Natural killer cell (primary cell): ENCODE measurements around the gene SLC25A47. TPM values are rescaled to one million over a fixed set of nuclear protein-coding genes. Genes with fewer than 3 reads are reported as not detected.

Experiments
- ATAC-seq, 3 donors: fragments of 150-1000 bp in 2 of 3; fragments of 200-7000 bp in 1 of 3; cut with Tn5 transposase; 1 replicate in 1 of 3; 2 replicates in 2 of 3; pipeline ENCODE4 v1.10.0; 2021; ENCODE audit warnings: mild to moderate bottlenecking in 2 of 3, moderate library complexity in 2 of 3
- DNase-seq, 2 donors: peaks; one replicate each; pipeline versions ENCODE4 v3.0.0 to v3.0.0-alpha.2; 2013 to 2021; ENCODE audit warnings: mixed read lengths in 1 of 2
- H3K27ac ChIP-seq: one replicate; pipeline ENCODE4 v1.5.1; 2013; ENCODE audit warnings: mild to moderate bottlenecking, low read length
- H3K27me3 ChIP-seq: one replicate; pipeline ENCODE4 v1.6.1; 2013; ENCODE audit warnings: low read length; ENCODE audit not compliant: control insufficient read depth, insufficient read depth
- H3K36me3 ChIP-seq: one replicate; pipeline ENCODE4 v1.6.1; 2013; ENCODE audit warnings: low read length; ENCODE audit not compliant: control insufficient read depth, insufficient read depth
- H3K4me1 ChIP-seq: one replicate; pipeline ENCODE4 v1.6.1; 2013; ENCODE audit warnings: low read length; ENCODE audit not compliant: control insufficient read depth, insufficient read depth
- H3K4me3 ChIP-seq: one replicate; pipeline ENCODE4 v1.5.1; 2013; ENCODE audit warnings: low read length
- H3K9me3 ChIP-seq: one replicate; pipeline ENCODE4 v1.6.1; 2013; ENCODE audit warnings: low read length; ENCODE audit not compliant: control insufficient read depth, insufficient read depth
- H3K27ac Mint-ChIP-seq, 2 donors: one replicate each; pipeline ENCODE4 v1.8.0; 2022; ENCODE audit warnings: mild to moderate bottlenecking in 2 of 2, mixed read lengths in 2 of 2, moderate library complexity in 1 of 2
- H3K27me3 Mint-ChIP-seq, 2 donors: one replicate each; pipeline ENCODE4 v1.8.0; 2022; ENCODE audit warnings: low read depth in 2 of 2, mixed read lengths in 2 of 2
- H3K36me3 Mint-ChIP-seq: one replicate; pipeline ENCODE4 v1.8.0; 2022; ENCODE audit warnings: mixed read lengths
- H3K4me1 Mint-ChIP-seq, 2 donors: one replicate each; pipeline ENCODE4 v1.8.0; 2022; ENCODE audit warnings: mixed read lengths in 2 of 2
- H3K4me3 Mint-ChIP-seq: one replicate; pipeline ENCODE4 v1.8.0; 2022; ENCODE audit warnings: mild to moderate bottlenecking, moderate library complexity, mixed read lengths
- H3K9me3 Mint-ChIP-seq, 2 donors: one replicate each; pipeline ENCODE4 v1.8.0; 2022; ENCODE audit warnings: mixed read lengths in 2 of 2
- WGBS: methylation state at CpG from one replicate; pipeline ENCODE4 v1.1.7; 2013; ENCODE audit warnings: missing lambda C conversion rate; ENCODE audit not compliant: insufficient coverage; 5-methylcytosine and 5-hydroxymethylcytosine counted together
- intact Hi-C: fragments of 100-400 bp; cut with micrococcal nuclease; formaldehyde crosslinking; loops from one replicate; pipeline ENCODE4 v1.14.2; 2022
- total RNA-seq, 4 donors: library from RNA; stranded (reverse); fragments of 120-200 nt in 1 of 4; gene quantifications; one replicate each; pipeline versions ENCODE4 v1.2.3 to v1.2.4, GENCODE V29; 2013 to 2022
- TF ChIP-seq, protein P1 (sequence below): fragments of 200-600 bp; IDR thresholded peaks from one replicate; pipeline ENCODE4 v1.8.0; 2022; ENCODE audit warnings: antibody characterized with exemption

Gene SLC25A47
- total RNA-seq, 3 donors from 2014 or later (not counting 1 experiment from before 2014, with no cell fraction given) = 0.20 TPM; not detected in 2

DNA sequence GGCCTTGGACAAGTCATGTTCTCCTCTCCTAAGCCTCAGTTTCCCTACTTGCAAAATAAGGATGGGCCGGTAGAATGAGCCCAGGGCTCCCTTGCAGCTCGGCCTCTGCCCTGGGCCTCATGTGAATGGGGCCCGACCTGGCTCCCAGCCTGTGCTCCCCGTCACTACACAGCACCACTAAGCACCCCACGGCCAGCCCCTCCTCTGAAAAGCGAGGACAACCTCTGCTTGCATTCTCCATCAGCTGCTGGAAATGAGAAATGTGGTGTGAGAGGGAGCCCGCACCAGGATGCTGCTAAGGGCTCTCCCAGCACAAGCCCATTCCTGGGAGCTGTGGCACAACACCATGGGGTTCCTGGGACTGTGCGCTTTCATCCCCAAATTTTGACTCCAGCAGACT, 10.2 kb downstream of the SLC25A47 start:
- WGBS = 94% methylated on average over 7 of the region's 8 CpGs

DNA sequence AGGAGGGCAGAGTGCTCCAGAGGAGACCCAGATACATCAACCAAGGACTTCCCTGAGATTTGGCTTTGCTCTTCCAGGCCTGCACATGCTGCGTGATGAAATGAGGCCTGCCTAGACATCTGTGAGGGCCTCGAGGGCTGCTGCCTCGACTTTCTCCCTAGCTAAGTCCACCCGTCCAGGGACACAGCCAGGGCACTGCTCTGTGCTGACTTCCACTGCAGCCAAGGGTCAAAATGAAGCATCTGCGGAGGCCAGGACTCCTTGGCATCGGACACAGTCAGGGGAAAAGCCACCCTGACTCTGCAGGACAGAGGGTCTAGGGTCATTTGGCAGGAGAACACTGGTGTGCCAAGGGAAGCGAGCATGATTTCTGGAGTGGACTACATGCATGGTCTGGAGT, 10.7 kb downstream of the SLC25A47 start:
- no peaks in the 10 kb centered on the region for H3K4me1 Mint-ChIP-seq
- no peak for DNase-seq
- H3K4me1 ChIP-seq = no peaks in the 10 kb centered on the region
- no peaks in the 10 kb centered on the region for H3K9me3 ChIP-seq
- no peaks in the 10 kb centered on the region for H3K27me3 Mint-ChIP-seq
- no peak overlapping the region for H3K4me3 ChIP-seq
- no peaks in the 10 kb centered on the region for H3K27me3 ChIP-seq
- H3K36me3 ChIP-seq = peaks cover 13% of the 10 kb centered on the region
- TF ChIP-seq, protein P1, sequence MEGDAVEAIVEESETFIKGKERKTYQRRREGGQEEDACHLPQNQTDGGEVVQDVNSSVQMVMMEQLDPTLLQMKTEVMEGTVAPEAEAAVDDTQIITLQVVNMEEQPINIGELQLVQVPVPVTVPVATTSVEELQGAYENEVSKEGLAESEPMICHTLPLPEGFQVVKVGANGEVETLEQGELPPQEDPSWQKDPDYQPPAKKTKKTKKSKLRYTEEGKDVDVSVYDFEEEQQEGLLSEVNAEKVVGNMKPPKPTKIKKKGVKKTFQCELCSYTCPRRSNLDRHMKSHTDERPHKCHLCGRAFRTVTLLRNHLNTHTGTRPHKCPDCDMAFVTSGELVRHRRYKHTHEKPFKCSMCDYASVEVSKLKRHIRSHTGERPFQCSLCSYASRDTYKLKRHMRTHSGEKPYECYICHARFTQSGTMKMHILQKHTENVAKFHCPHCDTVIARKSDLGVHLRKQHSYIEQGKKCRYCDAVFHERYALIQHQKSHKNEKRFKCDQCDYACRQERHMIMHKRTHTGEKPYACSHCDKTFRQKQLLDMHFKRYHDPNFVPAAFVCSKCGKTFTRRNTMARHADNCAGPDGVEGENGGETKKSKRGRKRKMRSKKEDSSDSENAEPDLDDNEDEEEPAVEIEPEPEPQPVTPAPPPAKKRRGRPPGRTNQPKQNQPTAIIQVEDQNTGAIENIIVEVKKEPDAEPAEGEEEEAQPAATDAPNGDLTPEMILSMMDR = no peak
- intact Hi-C loops = no loop called here
- 92% methylated on average over 7 of the region's 7 CpGs for WGBS
- no peaks in the 10 kb centered on the region for H3K9me3 Mint-ChIP-seq
- no peak for ATAC-seq
- no peak overlapping the region for H3K27ac Mint-ChIP-seq
- H3K27ac ChIP-seq = no peak overlapping the region
- no peak overlapping the region for H3K4me3 Mint-ChIP-seq
- H3K36me3 Mint-ChIP-seq = no peaks in the 10 kb centered on the region

More for the DNA sequence above, 10.2 kb downstream of the SLC25A47 start:
- H3K9me3 Mint-ChIP-seq = no peaks in the 10 kb centered on the region
- Histone ChIP-seq H3K27ac (no peak overlapping the region), H3K27me3 (no peaks in the 10 kb centered on the region), H3K9me3 (no peaks in the 10 kb centered on the region), H3K4me3 (no peak overlapping the region), H3K4me1 (no peaks in the 10 kb centered on the region), H3K36me3 (peaks cover 13% of the 10 kb centered on the region)
- TF ChIP-seq, protein P1 = no peak
- no peaks in the 10 kb centered on the region for H3K36me3 Mint-ChIP-seq
- no peak overlapping the region for H3K4me3 Mint-ChIP-seq
- no peak for ATAC-seq
- no peaks in the 10 kb centered on the region for H3K27me3 Mint-ChIP-seq
- intact Hi-C loops = no loop called here
- DNase-seq = no peak
- no peaks in the 10 kb centered on the region for H3K4me1 Mint-ChIP-seq
- no peak overlapping the region for H3K27ac Mint-ChIP-seq

DNA sequence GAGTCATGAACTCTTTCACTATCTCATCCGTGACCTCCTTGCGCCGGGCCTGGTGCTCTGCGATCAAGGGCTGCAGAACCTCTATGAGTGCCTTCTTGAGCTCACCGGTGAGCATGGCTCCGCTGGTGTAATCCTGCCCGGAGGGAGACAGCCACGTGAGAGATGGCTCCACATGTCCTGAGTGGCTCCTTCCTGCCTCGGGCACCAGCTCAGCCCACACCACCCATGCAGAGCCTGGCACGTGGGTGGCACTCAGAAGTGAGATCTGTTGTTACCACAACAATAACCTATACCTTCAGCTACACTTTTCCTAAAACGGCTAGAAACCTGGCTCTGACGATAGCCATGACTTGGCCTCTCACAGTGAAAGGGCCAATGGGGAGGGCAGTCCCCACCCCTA, 11.8 kb downstream of the SLC25A47 start:
- Histone ChIP-seq H3K9me3 (no peaks in the 10 kb centered on the region), H3K27me3 (no peaks in the 10 kb centered on the region), H3K4me3 (no peak overlapping the region), H3K27ac (no peak overlapping the region), H3K4me1 (no peaks in the 10 kb centered on the region), H3K36me3 (peaks cover 16% of the 10 kb centered on the region)
- no peaks in the 10 kb centered on the region for H3K9me3 Mint-ChIP-seq
- ATAC-seq (no peak), DNase-seq (no peak)
- no peaks in the 10 kb centered on the region for H3K4me1 Mint-ChIP-seq
- H3K4me3 Mint-ChIP-seq = no peak overlapping the region
- no peaks in the 10 kb centered on the region for H3K27me3 Mint-ChIP-seq
- intact Hi-C loops = no loop called here
- no peak overlapping the region for H3K27ac Mint-ChIP-seq
- 87% methylated on average over 12 of the region's 12 CpGs for WGBS
- H3K36me3 Mint-ChIP-seq = no peaks in the 10 kb centered on the region
- TF ChIP-seq, protein P1 = no peak
